Measurements from ENCODE around the gene TGFBR2. TPM values are rescaled to one million over a fixed set of nuclear protein-coding genes. Genes with fewer than 3 reads are reported as not detected.

Gene TGFBR2
- total and polyA plus RNA-seq, 4 donors: 13.9 to 61.2 (median 33.7) TPM

DNA sequence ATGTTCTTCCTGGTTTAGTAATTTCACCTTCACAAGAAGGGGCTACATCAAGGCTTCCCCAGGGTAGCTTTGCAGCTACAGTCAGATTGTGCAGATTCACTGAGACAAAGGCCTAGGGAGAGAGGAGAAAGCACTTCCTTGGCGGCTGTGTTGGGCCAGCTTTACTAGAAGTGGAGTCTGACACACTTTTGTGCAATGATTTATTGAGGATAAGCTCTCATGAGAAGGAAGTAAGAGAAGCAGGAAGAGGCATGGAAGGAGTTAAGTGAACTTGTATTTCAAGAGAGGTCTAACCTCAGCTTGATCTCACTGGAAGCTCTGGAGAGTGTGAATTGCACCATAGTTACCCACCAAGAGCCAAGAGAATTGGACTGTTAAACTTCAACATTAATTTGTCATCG, 78.9 kb downstream of the TGFBR2 start:
- Histone ChIP-seq H3K27me3 (ENCODE audit: control insufficient read depth in 4 of 4, insufficient read depth in 4 of 4, low read length in 3 of 4) (no peaks in the 10 kb centered on the region), H3K4me1 (ENCODE audit: control insufficient read depth in 4 of 4, insufficient read depth in 4 of 4, low read length in 3 of 4) (peaks cover 3 to 15% (median 12%) of the 10 kb centered on the region in 4 donors), H3K9ac (ENCODE audit: low read depth in 1 of 2, low read length in 2 of 2) (no peak overlapping the region), H3K9me3 (ENCODE audit: control insufficient read depth in 4 of 4, low read length in 3 of 4) (no peaks in the 10 kb centered on the region), H3K4me3 (ENCODE audit: low read depth in 1 of 3, low read length in 3 of 3) (no peak overlapping the region), H3K27ac (ENCODE audit: low read depth in 1 of 2, low read length in 2 of 2) (no peak overlapping the region), H3K36me3 (ENCODE audit: control insufficient read depth in 4 of 4, insufficient read depth in 3 of 4, low read depth in 1 of 4, low read length in 3 of 4) (peaks cover 0 to 10% (median 3%) of the 10 kb centered on the region in 4 donors)
- TF ChIP-seq TAF1 (conservative IDR thresholded peaks at IDR 0.05) (no peak), CTCF (IDR thresholded peaks at IDR 0.05; ENCODE audit: low read depth, low read length, missing input control) (no peak), SP1 (IDR thresholded peaks at IDR 0.05) (no peak), RAD21 (IDR thresholded peaks at IDR 0.05) (no peak), FOXA2 (IDR thresholded peaks at IDR 0.05) (no peak), ATF3 (IDR thresholded peaks at IDR 0.05) (no peak), YY1 (IDR thresholded peaks at IDR 0.05) (no peak), GABPA (IDR thresholded peaks at IDR 0.05 in 1 of 2, conservative IDR thresholded peaks at IDR 0.05 in 1 of 2) (no peak), RXRA (IDR thresholded peaks at IDR 0.05) (no peak), JUND (IDR thresholded peaks at IDR 0.05) (no peak), EGR1 (IDR thresholded peaks at IDR 0.05; ENCODE audit: low read depth in 2 of 2) (no peak), HNF4A (conservative IDR thresholded peaks at IDR 0.05) (no peak), FOXA1 (IDR thresholded peaks at IDR 0.05) (no peak), ZBTB33 (IDR thresholded peaks at IDR 0.05) (no peak), HNF4G (IDR thresholded peaks at IDR 0.05) (no peak), NR2F2 (IDR thresholded peaks at IDR 0.05) (no peak)
- TF ChIP-seq, protein P1, sequence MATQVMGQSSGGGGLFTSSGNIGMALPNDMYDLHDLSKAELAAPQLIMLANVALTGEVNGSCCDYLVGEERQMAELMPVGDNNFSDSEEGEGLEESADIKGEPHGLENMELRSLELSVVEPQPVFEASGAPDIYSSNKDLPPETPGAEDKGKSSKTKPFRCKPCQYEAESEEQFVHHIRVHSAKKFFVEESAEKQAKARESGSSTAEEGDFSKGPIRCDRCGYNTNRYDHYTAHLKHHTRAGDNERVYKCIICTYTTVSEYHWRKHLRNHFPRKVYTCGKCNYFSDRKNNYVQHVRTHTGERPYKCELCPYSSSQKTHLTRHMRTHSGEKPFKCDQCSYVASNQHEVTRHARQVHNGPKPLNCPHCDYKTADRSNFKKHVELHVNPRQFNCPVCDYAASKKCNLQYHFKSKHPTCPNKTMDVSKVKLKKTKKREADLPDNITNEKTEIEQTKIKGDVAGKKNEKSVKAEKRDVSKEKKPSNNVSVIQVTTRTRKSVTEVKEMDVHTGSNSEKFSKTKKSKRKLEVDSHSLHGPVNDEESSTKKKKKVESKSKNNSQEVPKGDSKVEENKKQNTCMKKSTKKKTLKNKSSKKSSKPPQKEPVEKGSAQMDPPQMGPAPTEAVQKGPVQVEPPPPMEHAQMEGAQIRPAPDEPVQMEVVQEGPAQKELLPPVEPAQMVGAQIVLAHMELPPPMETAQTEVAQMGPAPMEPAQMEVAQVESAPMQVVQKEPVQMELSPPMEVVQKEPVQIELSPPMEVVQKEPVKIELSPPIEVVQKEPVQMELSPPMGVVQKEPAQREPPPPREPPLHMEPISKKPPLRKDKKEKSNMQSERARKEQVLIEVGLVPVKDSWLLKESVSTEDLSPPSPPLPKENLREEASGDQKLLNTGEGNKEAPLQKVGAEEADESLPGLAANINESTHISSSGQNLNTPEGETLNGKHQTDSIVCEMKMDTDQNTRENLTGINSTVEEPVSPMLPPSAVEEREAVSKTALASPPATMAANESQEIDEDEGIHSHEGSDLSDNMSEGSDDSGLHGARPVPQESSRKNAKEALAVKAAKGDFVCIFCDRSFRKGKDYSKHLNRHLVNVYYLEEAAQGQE (IDR thresholded peaks at IDR 0.05): no peak
- TF ChIP-seq, protein P2, sequence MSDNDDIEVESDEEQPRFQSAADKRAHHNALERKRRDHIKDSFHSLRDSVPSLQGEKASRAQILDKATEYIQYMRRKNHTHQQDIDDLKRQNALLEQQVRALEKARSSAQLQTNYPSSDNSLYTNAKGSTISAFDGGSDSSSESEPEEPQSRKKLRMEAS (IDR thresholded peaks at IDR 0.05): no peak
- no peak for DNase-seq (ENCODE audit: low spot score)
- 93% methylated on average over 2 of the region's 2 CpGs for WGBS
